HS-5 (cell line): ENCODE measurements around the gene COMMD1.
A peak's percentile ranks its signal among the peaks of the same experiment; 100 is the strongest.
"Not testable (repeated sequence)": the region's sequence is repeated elsewhere in the genome, so short reads cannot be mapped to it uniquely, and the experiment has no call there.

ENCODE experiments used
- DNase-seq: peaks from one replicate; pipeline ENCODE4 v3.0.0-alpha.2; 2012; ENCODE audit warnings: low read depth

COMMD1 gene

DNA sequence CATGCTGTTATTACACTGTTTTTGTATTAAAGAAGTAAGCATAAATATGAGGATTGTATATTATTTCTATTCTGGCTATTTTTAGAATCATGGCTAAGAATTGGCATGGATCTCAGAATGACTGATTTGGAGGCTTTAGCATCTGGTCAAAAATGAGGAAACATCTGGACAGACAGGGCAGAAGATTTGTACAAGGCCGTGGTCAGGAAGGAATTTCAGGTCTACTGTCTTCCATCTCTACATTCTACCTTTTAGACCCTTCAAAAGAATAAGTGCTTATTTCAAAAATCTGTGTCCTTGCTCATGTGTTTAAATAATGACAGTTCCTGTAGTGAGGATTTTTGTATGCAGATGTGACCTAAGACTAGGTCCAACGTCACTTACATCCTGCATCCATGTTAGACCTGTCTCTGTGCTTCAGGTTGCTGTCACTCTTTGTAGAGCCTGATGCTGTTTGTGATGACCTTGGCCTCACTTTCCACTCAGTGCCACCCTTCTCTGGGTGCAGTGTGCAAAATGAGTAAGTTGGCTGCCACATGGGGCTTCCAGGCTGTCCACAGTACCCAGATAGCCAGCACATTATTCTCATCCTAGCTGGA is 235.8 kb downstream of the COMMD1 start:
- DNase-seq = no peak

DNA sequence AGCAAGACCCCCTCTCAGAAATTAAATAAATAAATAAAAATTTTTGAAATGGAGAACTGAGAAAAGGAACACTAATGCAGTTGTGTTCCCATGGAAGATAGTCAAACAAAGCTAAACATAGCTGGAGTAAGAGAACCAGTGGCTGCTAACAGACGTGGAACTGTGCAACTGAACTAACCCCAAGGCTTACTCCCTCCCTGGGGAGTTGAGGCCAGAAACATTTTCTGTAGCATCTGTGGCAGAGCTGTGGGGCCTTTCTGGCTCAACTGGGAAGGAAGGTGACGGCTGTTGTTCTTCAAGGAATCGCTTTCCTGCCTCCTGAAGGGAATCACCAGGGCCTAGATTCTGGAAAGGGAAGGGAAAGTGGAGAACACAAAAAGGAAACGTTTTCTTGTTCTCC is 236.6 kb downstream of the COMMD1 start:
- DNase-seq = no peak

DNA sequence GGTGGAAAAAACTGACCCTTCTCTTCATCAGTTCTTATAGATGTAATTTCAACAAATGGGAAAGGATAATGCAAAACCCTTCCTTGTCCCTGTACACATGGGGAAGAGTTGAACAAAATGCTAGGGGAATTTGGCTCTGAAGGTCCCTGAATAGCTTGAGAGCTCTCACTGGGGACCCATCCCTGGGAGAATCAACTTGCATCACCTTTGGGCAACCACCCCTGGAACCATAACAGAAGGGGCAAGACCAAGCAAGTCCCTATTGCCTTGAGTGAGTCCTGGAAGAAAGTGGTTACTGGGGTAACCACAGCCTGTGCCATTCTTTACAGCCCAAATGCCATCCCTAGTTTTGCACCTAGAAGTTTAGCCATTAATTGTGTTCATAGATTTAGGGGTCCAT is 238.2 kb downstream of the COMMD1 start:
- no peak for DNase-seq

DNA sequence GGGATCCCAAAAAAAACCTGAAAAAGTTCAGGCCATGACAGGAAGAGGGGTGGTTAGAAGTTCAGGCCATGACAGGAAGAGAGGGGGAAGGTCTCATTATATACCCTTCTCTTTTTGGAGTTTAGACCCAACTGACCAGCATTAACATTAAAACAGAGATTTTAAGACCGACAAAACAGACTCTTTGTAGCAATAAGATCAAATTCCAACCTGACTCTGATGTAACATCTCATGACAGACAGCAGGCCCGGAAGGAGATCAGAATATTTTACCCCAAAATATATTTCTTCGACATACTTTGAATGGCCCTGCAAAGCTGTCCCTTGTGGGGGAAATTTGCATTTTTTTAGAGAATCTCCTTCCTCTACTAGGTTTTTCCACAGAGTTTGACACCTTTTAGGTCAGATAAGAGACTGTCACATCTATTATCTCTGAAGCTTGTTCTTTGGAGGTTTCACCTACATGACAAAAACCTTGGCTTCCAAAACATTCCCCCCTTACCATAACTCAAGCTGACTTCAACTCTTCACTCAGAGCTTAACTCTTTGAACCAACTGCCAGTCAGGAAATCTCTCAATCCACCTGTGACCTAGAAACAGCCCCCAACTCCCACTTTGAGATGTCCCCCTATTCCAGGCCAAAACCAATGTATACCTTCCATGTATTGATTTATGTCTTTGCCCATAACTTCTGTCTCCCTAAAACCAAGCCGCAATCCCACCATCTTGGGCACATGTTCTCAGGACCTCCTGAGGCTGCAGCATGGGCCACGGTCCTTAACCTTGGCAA is 239.4 kb downstream of the COMMD1 start:
- DNase-seq = no peak

DNA sequence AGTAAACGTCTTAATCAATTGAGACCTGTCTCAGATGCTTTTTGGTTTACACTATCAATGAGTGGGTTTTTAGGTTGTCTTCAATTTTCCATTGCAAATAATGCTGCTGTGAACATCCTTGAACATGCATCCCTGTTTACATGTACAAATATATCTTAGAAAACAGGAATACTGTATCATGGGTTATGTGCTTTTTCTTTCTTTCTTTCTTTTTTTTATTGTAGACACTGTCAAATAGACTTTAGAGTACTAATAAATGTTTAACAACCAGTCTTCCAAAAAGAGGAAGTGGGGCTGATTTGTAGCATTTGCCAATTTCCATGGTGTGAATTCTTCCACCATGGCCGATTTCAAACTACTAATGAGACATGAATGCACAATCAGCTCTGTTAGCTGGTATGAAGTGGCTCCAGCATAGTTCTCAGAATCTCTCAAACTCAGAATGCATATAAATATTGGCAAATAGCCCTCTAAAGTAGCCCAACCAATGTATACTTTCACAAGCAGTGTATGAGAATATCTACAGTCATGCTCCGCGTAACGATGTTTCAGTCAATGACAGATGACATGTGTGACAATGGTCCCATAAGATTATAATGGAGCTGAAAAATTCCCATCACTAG is 240.1 kb downstream of the COMMD1 start:
- no peak for DNase-seq

DNA sequence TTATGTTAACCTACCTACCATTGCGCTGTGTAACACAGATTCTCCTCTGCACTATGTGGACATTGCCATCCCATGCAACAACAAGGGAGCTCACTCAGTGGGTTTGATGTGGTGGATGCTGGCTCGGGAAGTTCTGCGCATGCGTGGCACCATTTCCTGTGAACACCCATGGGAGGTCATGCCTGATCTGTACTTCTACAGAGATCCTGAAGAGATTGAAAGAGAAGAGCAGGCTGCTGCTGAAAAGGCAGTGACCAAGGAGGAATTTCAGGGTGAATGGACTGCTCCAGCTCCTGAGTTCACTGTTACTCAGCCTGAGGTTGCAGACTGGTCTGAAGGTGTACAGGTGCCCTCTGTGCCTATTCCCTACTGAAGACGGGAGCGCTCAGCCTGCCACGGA is 241.3 kb downstream of the COMMD1 start:
- DNase-seq = not testable (repeated sequence)

DNA sequence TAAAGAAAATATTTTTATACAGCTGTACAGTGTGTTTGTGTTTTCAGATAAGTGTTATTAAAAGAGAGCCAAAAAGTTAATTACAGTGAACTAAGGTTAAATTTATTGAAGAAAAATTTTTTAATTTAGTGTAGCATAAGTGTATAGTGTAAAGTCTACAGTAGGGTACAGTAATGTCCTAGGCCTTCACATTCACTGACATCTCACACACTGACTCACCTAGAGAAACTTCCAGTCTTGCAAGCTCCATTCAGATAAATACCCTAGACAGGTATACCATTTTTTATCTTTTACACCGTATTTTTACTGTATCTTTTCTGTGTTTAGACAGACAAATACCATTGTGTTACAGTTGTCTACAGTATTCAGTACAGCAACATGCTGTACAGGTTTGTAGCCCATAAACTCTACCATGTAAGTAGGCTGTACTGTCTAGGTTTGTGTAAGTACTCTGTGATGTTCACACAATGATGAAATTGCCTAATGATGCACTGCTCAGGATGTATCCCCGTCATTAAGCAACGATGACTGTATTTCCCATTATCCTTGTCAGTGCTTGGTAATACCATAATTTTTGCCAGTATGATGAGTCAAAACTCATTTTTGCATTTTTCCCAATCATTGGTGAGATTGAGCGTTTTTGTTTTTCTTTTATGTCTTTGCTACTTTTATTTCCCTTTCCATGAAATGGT is 242.3 kb downstream of the COMMD1 start:
- DNase-seq = peak; percentile 92

DNA sequence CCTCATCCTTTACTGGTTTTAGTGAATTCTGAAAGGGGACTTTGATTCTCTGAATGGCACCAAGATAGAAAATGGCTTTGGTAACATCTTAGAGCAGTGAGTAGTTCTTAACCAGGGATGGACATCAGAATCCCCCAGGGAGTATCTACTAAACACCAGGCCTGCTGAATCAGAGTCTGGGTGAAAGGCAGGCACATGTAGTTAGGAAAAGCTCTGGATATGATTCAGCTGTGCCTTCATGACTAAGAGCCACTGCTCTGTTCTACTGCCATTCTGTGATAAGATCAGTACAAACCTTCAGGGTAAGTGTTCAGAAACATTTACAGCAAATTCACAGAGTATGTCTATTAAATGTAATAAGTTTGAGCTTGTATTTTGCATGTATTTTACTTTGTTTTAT is 244.2 kb downstream of the COMMD1 start:
- peak; percentile 92 for DNase-seq

DNA sequence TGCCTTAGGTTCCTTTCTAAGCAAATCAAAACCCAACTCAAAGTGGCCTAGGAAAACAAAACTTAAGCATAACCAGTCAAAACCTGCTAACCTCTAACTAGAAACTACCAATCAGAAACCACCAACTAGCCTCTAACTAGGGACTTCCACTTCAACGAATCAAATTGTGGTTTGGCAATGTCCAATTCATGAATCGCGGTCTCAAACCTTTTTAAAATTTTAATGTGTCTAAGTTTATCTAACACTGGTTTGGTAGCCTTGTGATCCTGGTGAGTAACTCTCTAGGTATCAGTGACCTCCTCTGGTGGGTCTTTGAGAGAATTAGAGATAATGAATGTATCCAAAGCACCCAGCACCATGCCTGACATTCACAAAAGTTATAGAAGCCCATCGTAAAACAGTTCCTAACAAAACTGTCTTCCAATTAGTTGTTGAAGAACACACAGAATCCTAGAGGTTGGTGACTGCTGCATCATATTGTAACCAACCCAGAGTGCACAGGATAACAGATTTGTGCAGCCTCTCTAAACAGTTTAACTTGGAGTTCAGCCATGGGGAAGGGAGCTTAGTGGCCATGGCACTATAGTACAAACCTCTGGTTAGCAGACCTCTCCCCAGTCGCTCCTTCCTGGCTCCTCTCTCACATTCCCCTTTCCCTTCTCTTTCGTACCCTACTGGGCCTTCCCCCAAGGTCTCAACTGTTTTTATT is 245.3 kb downstream of the COMMD1 start:
- DNase-seq = no peak

DNA sequence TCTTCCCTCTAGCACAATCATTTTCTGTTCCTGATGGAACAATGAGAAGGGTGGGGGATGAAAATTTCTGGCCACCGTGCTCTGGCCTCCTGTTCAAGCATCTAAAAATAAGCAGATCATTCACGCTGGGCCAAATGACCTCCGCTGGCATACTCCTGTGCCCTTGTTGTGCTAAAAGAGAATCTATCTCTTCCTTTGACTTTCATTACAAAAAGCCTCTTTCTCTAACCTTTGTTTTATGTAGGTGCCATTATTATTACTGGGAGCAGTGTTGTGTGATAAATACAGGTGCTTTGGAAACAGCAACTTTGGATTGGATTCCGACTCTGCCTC is 245.8 kb downstream of the COMMD1 start:
- no peak for DNase-seq

DNA sequence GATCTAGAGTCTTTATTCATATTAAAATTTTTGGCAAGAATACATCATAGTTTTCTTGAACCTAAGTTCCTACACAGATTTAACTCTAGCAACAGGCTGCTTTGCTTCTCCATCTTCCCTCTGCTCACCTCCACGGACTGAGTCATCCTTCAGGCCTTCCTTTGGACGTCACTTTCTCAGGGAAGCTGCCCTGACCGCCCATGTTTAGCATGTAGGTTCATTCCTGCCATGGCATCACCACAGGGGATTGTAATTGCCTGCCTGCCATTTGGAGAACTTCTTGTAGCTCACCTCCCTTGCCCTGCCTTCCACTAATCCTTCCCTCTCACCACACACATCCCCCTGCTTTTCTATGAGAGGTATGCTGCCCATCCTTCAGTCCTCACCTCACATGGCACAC is 246.5 kb downstream of the COMMD1 start:
- DNase-seq = no peak

DNA sequence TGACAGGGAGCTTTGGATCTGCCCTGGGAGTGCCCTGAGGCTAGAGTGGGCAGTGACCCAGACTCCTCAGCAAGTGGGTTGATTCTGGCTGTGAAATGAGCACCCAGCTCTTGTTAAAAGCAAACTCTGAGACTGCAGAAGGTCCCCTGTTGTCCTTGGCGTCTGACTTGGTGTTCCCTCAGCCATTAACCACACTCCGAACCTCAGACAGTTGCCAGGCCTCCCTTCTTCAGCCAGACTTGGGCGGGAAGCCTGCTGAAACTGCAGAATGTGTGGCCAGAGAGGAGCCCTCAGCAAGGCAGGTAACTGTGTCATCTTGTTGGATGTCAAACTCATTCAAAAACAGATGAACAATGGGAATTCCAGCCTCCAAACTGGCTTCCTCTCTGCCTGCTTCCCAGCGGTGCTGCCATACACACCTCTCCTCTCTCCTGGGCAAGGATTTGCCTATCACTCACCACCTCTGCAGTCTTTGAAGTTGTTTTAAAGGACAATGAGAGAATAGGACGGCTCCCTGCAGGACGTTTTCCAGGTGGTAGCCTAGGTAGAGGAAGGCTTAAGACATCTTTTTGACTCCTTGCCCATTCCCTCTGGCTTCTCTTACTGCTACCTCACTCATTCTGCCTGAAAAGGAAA is 251.5 kb downstream of the COMMD1 start:
- no peak for DNase-seq

DNA sequence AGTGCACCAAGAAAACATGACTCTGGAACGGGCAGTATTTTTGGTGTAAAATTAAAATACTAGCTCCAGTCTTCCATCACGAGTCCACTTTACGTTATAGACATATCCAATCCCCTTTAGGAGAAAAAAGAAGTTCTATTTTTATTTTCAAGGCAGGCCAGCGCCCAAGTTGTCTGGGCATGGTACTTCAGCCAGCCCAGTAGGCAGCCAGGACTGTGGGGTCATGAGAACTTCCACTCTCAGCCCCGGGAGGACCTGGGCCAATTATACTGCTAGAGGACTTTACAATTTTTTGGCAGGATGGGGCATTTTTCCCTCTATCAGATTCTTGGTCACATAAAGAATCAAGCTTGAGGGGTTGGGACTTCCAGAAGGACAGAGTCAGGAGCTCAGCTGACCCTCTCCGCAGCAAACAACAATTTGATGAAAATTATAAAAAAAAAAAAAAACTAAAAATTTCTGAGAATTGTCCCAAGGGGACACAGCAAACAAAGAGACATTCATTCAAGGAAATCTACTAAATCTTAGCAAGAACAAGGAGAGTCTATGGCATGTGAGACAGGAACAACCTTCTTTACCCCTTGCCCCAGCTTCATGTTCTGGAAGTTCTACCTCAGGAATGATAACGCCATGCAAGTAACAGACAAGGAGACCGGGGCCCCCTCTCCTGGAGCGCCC is 253.1 kb downstream of the COMMD1 start:
- no peak for DNase-seq

DNA sequence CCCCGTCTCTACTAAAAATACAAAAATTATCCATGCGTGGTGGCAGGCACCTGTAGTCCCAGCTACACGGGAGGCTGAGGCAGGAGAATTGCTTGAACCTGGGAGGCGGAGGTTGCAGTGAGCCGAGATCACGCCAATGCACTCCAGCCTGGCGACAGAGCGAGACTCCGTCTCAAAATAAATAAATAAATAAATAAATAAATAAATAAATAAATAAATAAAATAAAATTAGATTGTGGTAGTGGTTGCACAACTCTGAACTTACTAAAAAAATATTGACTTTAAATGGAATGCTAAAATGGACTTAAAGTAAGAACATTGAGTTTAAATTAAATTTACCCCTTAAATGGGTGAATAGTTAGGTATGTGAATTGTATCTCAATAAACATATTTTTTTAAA is 255.2 kb downstream of the COMMD1 start:
- not testable (repeated sequence) for DNase-seq

DNA sequence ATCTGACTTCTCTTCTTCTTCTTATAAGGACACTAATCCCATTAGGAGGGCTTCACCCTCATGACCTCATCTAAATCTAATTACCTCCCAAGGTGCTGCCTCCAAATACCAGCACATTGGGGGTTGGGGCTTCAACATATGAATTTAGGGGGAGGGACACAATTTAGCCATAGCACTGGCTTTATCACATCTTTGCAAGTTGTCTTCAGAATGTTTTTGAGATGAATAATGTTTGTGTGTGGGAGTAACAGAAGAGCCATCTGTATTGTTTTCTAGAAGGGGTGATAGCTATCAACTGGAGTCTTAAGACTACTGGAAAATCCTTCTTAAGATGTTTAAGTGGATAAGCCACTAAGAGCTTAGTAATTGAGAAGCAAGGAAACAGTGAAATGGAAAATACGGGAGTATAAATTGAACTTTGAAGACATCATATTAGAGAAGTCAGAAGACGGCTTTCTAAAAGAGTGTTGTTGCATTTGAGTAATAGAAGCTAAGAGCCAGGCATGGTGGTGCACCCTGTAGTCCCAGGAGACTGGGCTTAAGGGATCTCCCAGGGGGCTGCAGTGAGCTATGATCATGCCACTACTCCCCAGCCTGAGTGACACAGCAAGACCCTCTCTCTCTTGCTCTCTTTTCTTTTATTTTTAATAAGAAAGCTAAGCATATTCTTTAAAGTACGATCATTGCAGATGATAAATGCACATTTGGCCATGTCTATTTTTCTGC is 257.8 kb downstream of the COMMD1 start:
- DNase-seq = no peak

DNA sequence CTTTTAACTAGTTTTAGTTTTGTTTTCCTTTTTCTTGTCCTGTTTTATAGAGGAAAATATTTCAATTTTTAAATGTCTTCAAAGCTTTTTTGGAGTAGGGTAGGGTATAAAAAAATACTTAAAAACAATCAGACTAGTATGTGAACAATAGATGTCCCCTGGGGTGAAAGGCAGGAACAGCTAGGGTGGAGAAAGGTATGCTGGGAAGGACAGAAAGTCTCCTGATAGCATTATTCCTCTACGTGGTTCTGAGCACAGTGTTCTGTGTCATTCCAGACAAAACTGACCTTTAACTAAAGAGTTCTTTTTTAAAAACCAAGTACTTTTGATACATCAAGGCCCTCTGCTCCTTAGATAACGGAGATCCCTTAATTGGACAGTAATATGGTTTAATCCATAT is 258.4 kb downstream of the COMMD1 start:
- DNase-seq = no peak

DNA sequence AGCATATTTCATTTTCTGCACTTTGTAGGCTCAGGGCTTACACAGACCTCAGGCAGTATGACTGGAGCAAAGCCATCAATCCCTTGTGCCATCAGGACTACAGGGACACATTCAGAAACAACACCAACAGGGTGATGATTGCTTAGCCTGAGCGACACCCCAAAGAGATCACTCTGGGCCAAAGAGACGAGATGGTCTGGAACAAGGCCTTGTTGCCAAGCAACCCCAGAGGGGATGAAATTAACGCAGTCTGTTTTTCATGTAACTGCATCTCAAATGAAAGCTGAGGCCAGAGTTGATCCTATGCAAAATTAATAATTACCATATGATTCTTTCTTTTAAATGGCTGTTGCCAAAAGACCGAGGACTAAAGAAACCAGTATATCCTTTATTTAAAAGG is 270.3 kb downstream of the COMMD1 start:
- no peak for DNase-seq

DNA sequence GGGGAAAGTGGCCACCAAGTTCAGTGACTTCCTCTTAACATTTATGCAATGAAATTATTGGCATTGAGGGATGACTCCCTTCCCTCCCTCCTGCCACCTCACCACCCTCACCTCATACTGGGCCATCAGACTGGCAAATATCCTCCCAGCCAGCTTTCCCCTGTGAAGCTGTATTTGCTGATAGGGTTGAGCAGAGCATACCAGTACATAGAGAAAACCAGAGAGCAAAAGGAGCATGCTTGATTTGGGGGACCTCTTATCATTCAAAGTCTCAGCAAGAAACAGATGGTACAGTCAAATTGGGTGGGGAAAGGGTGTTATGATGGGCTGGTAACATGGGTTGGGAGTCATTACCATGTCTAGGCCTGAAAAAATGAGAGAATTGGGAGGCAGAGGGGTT is 271.3 kb downstream of the COMMD1 start:
- DNase-seq = no peak

DNA sequence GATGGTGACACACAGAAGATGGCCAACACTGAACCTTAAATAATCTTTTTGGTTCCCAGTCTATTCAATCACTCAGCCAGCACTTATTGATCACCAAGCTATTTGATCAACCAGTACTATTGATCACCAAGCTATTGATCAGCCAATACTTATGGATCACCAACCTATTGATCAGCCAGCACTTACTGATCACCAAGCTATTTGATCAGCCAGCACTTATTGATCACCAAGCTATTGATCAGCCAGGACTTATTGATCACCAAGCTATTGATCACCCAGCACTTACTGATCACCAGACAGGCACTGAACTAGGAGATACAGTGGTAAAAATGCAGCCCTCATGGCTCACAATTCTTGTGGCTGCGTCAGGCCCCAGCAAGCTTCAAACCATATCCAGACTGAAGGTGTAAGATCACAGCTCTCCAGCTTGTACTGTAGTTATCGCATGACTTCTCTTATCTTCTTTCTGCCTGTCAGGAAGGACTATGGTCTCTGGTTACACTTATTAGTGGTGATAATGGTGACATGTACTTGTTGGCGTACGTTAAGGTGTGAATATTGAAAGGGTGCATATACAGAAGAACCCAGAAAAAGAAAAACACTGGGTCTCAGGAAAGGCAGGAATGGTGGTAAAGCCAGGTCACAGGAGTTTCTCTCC is 272.0 kb downstream of the COMMD1 start:
- DNase-seq = no peak

DNA sequence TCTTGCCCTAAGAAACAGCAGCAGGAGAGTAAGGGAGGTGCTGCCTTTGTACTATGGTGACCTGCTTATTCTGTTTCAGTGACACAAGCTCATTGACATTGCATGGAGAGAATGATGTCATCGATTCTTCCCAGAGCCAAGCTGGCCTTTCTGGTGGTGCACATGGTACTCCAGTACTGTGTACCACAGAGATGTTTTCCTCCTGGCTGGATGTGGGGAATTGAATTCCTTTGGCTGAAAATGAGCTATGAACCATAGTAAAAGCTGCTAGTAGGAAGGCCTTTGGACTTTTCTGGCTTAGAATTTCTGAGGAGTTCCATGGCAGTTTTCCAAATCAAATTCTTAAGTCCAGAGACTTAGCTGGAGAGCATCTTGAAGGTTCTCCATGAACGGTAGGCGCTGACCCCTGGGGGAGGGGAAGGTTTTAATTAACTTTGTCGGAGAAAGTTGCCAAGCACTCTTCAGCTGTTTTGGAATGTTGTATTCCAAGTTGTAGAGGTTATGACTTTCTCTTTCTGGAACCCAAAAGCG is 273.3 kb downstream of the COMMD1 start:
- no peak for DNase-seq
